K562 (cell line): ENCODE measurements around the gene CYB5D1. TPM values are rescaled to one million over a fixed set of nuclear protein-coding genes. Genes with fewer than 3 reads are reported as not detected.

ENCODE experiments used
- CAMTA2 ChIP-seq: fragments of 250-450 bp; sonication (Bioruptor Pico); conservative IDR thresholded peaks from 2 replicates; pipeline ENCODE4 v1.5.1; 2022
- ETV5 ChIP-seq: sonication (generic); formaldehyde crosslinking; IDR thresholded peaks from 2 replicates; pipeline ENCODE4 v1.4.0; 2020; ENCODE audit warnings: low read depth, mild to moderate bottlenecking, missing genetic modification reagents
- FIP1L1 ChIP-seq: fragments of 200-400 bp; formaldehyde crosslinking; IDR thresholded peaks from 2 replicates; pipeline ENCODE4 v1.6.1; 2018; ENCODE audit warnings: mild to moderate bottlenecking, low read depth, low read length; ENCODE audit not compliant: poor library complexity, severe bottlenecking
- HNRNPUL1 ChIP-seq: fragments of 200-400 bp; formaldehyde crosslinking; IDR thresholded peaks from 2 replicates; pipeline ENCODE4 v1.6.1; 2017; ENCODE audit warnings: low read length
- IRF9 ChIP-seq: fragments of 450-650 bp; IDR thresholded peaks from 2 replicates; pipeline ENCODE4 v1.6.1; 2016; ENCODE audit warnings: missing biosample characterization, missing genetic modification characterization
- MBD2 ChIP-seq: sonication (generic); IDR thresholded peaks from 2 replicates; pipeline ENCODE4 v1.6.1; 2016; ENCODE audit warnings: low read depth, borderline replicate concordance
- NFIX ChIP-seq: fragments of 250-450 bp; sonication (Bioruptor Pico); IDR thresholded peaks from 2 replicates; pipeline ENCODE4 v1.4.0; 2020; ENCODE audit warnings: low read depth, mild to moderate bottlenecking, moderate library complexity
- NR1H2 ChIP-seq: sonication (generic); formaldehyde crosslinking; IDR thresholded peaks from 2 replicates; pipeline ENCODE4 v1.4.0; 2020; ENCODE audit warnings: mild to moderate bottlenecking, missing genetic modification reagents
- PURB ChIP-seq: sonication (generic); formaldehyde crosslinking; IDR thresholded peaks from 2 replicates; pipeline ENCODE4 v1.9.0; 2021; ENCODE audit warnings: low read depth, mild to moderate bottlenecking, missing genetic modification reagents
- TCF3 ChIP-seq: sonication (generic); formaldehyde crosslinking; IDR thresholded peaks from 2 replicates; pipeline ENCODE4 v1.4.0; 2020; ENCODE audit warnings: mild to moderate bottlenecking, missing genetic modification reagents
- YY1 ChIP-seq, 3 experiments: IDR thresholded peaks; 2 replicates each; pipeline ENCODE4 v1.6.1; 2011; ENCODE audit warnings: low read length in 2 of 3, mild to moderate bottlenecking in 2 of 3, moderate library complexity in 2 of 3, borderline replicate concordance in 1 of 3, control low read depth in 1 of 3, low read depth in 1 of 3; ENCODE audit not compliant: insufficient read depth in 3 of 3, insufficient replicate concordance in 2 of 3, control insufficient read depth in 1 of 3, insufficient read length in 1 of 3; ENCODE audit errors: extremely low read depth in 1 of 3
- ZBTB7A ChIP-seq: IDR thresholded peaks from 2 replicates; pipeline ENCODE4 v1.6.1; 2011; ENCODE audit warnings: low read depth, mild to moderate bottlenecking, low read length, moderate library complexity, borderline replicate concordance; ENCODE audit not compliant: control insufficient read depth
- ZEB2 ChIP-seq: fragments of 450-650 bp; IDR thresholded peaks from 2 replicates; pipeline ENCODE4 v1.6.1; 2016
- polyA plus RNA-seq, 8 experiments: library from polyadenylated mRNA; depleted of rRNA in 4 of 8; stranded (reverse) in 5 of 8; unstranded in 3 of 8; fragments of >200 nt; fragmentation: Nextera tagmentation in 2 of 8; fragmentation: Illumina TruSeq in 1 of 8; extraction: Ambion mirVana in 2 of 8; extraction: Trizol in 1 of 8; gene quantifications; 2 replicates each; pipeline versions ENCODE4 v1.2.1 to v1.2.3, GENCODE V29; 2011 to 2014; ENCODE audit warnings: inconsistent platforms in 1 of 8, missing spikeins in 1 of 8
- total RNA-seq, 7 experiments: library from RNA; depleted of rRNA in 6 of 7; stranded (reverse); fragments of >200 nt in 6 of 7; fragmentation: Illumina TruSeq in 2 of 7; extraction: Trizol in 2 of 7; gene quantifications; 2 replicates each; pipeline versions ENCODE4 v1.2.1 to v1.2.3, GENCODE V29; 2011 to 2021; ENCODE audit warnings: low replicate concordance in 1 of 7
- TF ChIP-seq, protein P1 (sequence below): fragments of 150-350 bp; conservative IDR thresholded peaks from 2 replicates; pipeline ENCODE4 v1.6.1; 2014; ENCODE audit warnings: low read length
- TF ChIP-seq, protein P2 (sequence below): sonication (generic); formaldehyde crosslinking; IDR thresholded peaks from 2 replicates; pipeline ENCODE4 v1.8.0; 2022; ENCODE audit warnings: mild to moderate bottlenecking, low read depth, missing genetic modification reagents
- TF ChIP-seq, protein P3 (sequence below): fragments of 450-650 bp; IDR thresholded peaks from 2 replicates; pipeline ENCODE4 v1.6.1; 2016; ENCODE audit warnings: mild to moderate bottlenecking
- TF ChIP-seq, protein P4 (sequence below): fragments of 450-650 bp; IDR thresholded peaks from 2 replicates; pipeline ENCODE4 v1.6.1; 2016; ENCODE audit warnings: antibody characterized with exemption

CYB5D1 gene
- total and polyA plus RNA-seq, 9 of the 15 experiments (the other 6 are each of a cell fraction or from before 2014, with no cell fraction given), result 2.4 to 7.9 (median 5.7) TPM

- TF ChIP-seq, protein P1, sequence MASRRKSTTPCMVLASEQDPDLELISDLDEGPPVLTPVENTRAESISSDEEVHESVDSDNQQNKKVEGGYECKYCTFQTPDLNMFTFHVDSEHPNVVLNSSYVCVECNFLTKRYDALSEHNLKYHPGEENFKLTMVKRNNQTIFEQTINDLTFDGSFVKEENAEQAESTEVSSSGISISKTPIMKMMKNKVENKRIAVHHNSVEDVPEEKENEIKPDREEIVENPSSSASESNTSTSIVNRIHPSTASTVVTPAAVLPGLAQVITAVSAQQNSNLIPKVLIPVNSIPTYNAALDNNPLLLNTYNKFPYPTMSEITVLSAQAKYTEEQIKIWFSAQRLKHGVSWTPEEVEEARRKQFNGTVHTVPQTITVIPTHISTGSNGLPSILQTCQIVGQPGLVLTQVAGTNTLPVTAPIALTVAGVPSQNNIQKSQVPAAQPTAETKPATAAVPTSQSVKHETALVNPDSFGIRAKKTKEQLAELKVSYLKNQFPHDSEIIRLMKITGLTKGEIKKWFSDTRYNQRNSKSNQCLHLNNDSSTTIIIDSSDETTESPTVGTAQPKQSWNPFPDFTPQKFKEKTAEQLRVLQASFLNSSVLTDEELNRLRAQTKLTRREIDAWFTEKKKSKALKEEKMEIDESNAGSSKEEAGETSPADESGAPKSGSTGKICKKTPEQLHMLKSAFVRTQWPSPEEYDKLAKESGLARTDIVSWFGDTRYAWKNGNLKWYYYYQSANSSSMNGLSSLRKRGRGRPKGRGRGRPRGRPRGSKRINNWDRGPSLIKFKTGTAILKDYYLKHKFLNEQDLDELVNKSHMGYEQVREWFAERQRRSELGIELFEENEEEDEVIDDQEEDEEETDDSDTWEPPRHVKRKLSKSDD, result peak; percentile 92
- TF ChIP-seq NFIX (CRISPR knock-in tag), result no peak
- TF ChIP-seq, protein P2, sequence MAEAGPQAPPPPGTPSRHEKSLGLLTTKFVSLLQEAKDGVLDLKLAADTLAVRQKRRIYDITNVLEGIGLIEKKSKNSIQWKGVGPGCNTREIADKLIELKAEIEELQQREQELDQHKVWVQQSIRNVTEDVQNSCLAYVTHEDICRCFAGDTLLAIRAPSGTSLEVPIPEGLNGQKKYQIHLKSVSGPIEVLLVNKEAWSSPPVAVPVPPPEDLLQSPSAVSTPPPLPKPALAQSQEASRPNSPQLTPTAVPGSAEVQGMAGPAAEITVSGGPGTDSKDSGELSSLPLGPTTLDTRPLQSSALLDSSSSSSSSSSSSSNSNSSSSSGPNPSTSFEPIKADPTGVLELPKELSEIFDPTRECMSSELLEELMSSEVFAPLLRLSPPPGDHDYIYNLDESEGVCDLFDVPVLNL (CRISPR knock-in tag), result no peak
- no peak for TF ChIP-seq ETV5 (CRISPR knock-in tag)
- no peak for TF ChIP-seq HNRNPUL1
- peak; percentile 68; the same call in 1 of the 2 replicates for TF ChIP-seq ZBTB7A
- TF ChIP-seq ZEB2, result no peak
- no peak for TF ChIP-seq PURB (CRISPR knock-in tag)
- no peak for TF ChIP-seq TCF3 (CRISPR knock-in tag)
- peak; percentile 51 to 90 (median 87) for TF ChIP-seq YY1 (IDR thresholded peaks at IDR 0.05; ENCODE audit: borderline replicate concordance in 1 of 3, control insufficient read depth in 1 of 3, extremely low read depth in 1 of 3, insufficient read depth in 3 of 3, insufficient read length in 1 of 3, insufficient replicate concordance in 2 of 3, low read depth in 1 of 3, low read length in 2 of 3)
- TF ChIP-seq NR1H2, result no peak
- TF ChIP-seq, protein P3, sequence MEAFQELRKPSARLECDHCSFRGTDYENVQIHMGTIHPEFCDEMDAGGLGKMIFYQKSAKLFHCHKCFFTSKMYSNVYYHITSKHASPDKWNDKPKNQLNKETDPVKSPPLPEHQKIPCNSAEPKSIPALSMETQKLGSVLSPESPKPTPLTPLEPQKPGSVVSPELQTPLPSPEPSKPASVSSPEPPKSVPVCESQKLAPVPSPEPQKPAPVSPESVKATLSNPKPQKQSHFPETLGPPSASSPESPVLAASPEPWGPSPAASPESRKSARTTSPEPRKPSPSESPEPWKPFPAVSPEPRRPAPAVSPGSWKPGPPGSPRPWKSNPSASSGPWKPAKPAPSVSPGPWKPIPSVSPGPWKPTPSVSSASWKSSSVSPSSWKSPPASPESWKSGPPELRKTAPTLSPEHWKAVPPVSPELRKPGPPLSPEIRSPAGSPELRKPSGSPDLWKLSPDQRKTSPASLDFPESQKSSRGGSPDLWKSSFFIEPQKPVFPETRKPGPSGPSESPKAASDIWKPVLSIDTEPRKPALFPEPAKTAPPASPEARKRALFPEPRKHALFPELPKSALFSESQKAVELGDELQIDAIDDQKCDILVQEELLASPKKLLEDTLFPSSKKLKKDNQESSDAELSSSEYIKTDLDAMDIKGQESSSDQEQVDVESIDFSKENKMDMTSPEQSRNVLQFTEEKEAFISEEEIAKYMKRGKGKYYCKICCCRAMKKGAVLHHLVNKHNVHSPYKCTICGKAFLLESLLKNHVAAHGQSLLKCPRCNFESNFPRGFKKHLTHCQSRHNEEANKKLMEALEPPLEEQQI, result no peak
- TF ChIP-seq MBD2, result peak; percentile 1; the same call in 1 of the 2 replicates
- TF ChIP-seq FIP1L1, result peak; percentile 84
- no peak for TF ChIP-seq IRF9 (tag)
- TF ChIP-seq, protein P4, sequence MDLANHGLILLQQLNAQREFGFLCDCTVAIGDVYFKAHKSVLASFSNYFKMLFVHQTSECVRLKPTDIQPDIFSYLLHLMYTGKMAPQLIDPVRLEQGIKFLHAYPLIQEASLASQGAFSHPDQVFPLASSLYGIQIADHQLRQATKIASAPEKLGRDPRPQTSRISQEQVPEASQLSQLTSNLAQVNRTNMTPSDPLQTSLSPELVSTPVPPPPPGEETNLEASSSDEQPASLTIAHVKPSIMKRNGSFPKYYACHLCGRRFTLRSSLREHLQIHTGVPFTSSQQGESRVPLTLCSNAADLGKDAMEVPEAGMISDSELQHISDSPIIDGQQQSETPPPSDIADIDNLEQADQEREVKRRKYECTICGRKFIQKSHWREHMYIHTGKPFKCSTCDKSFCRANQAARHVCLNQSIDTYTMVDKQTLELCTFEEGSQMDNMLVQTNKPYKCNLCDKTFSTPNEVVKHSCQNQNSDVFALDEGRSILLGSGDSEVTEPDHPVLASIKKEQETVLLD, result peak; percentile 54; the same call in 1 of the 2 replicates
- no peak for TF ChIP-seq CAMTA2 (CRISPR knock-in tag)
Measured at GRCh38 chr17:7856811-7857712, 741 bp upstream of the CYB5D1 start, which contains the start of gene NAA38 (continued).
